ENCODE results near the gene FOXJ3. TPM values are rescaled to one million over a fixed set of nuclear protein-coding genes. Genes with fewer than 3 reads are reported as not detected.

Gene FOXJ3
- total RNA-seq, 1 experiment from 2014 or later = 55.3 TPM

GRCh38 chr1:42168763-42169162, 166.3 kb downstream of the FOXJ3 start:
- ATAC-seq (no peak), DNase-seq (ENCODE audit: low read depth, low spot score) (no peak)
- intact Hi-C loops (cut with micrococcal nuclease; ENCODE audit: unreplicated experiment) = no loop called here
- ChIA-PET CTCF (no interaction called here), POLR2A (no interaction called here)
- in situ Hi-C loops (cut with HindIII; ENCODE audit: low pct_unique_long_range_greater_than_20kb, low sequenced_read_pairs) = no loop called here
- BruUV-seq (replicated peaks) = no TSS peak
- H3K4me1 ChIP-seq (ENCODE audit: control insufficient read depth, insufficient read depth, low read length) = no peaks in the 10 kb centered on the region; the same call in 1 of the 2 replicates
- no peaks in the 10 kb centered on the region for H3K27me3 ChIP-seq (ENCODE audit: control insufficient read depth, insufficient read depth, low read length)
- H3K9me3 ChIP-seq (ENCODE audit: control insufficient read depth, insufficient read depth, low read depth, low read length) = no peaks in the 10 kb centered on the region
- no peaks in the 10 kb centered on the region; the same call in 1 of the 2 replicates for H3K36me3 ChIP-seq (ENCODE audit: control insufficient read depth, insufficient read depth, low read length)
- no peak overlapping the region for H3K4me3 ChIP-seq (ENCODE audit: low read depth in 2 of 2, low read length in 2 of 2)
- TF ChIP-seq POLR2AphosphoS5 (IDR thresholded peaks at IDR 0.05; ENCODE audit: low read depth, low read length) (no peak), SIN3A (IDR thresholded peaks at IDR 0.05; ENCODE audit: borderline replicate concordance, insufficient read depth, low read depth, low read length) (no peak), REST (IDR thresholded peaks at IDR 0.05; ENCODE audit: insufficient read depth in 1 of 2, low read depth in 2 of 2, low read length in 1 of 2) (no peak), TCF7L2 (IDR thresholded peaks at IDR 0.05; ENCODE audit: low read depth, low read length) (no peak)
- TF ChIP-seq, protein P1, sequence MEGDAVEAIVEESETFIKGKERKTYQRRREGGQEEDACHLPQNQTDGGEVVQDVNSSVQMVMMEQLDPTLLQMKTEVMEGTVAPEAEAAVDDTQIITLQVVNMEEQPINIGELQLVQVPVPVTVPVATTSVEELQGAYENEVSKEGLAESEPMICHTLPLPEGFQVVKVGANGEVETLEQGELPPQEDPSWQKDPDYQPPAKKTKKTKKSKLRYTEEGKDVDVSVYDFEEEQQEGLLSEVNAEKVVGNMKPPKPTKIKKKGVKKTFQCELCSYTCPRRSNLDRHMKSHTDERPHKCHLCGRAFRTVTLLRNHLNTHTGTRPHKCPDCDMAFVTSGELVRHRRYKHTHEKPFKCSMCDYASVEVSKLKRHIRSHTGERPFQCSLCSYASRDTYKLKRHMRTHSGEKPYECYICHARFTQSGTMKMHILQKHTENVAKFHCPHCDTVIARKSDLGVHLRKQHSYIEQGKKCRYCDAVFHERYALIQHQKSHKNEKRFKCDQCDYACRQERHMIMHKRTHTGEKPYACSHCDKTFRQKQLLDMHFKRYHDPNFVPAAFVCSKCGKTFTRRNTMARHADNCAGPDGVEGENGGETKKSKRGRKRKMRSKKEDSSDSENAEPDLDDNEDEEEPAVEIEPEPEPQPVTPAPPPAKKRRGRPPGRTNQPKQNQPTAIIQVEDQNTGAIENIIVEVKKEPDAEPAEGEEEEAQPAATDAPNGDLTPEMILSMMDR (IDR thresholded peaks at IDR 0.05) = no peak
- H3K27ac ChIP-seq (ENCODE audit: low read length) = no peak overlapping the region

DNA sequence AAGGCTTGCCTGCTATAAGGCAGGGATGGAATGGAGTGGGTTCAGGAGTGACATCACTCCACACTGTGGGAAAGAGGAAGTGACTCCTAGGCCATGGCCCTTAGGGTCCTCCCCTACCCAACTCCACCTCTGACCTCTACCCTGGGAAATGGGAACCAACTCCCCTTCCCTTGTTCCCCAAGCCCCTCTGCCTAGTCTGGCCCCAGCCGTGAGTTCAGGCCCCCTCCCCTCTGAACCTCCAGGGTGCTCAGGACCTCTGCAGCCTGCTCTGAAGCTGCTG, 166.7 kb downstream of the FOXJ3 start:
- intact Hi-C loops (cut with micrococcal nuclease; ENCODE audit: unreplicated experiment) (no loop called here), in situ Hi-C loops (cut with HindIII; ENCODE audit: low pct_unique_long_range_greater_than_20kb, low sequenced_read_pairs) (no loop called here)
- no peaks in the 10 kb centered on the region; the same call in 1 of the 2 replicates for H3K36me3 ChIP-seq (ENCODE audit: control insufficient read depth, insufficient read depth, low read length)
- no peak for TF ChIP-seq POLR2AphosphoS5 (IDR thresholded peaks at IDR 0.05; ENCODE audit: low read depth, low read length)
- no peak for TF ChIP-seq SIN3A (IDR thresholded peaks at IDR 0.05; ENCODE audit: borderline replicate concordance, insufficient read depth, low read depth, low read length)
- no TSS peak for BruUV-seq (replicated peaks)
- ChIA-PET CTCF (no interaction called here), POLR2A (no interaction called here)
- ATAC-seq = no peak
- no peaks in the 10 kb centered on the region for H3K9me3 ChIP-seq (ENCODE audit: control insufficient read depth, insufficient read depth, low read depth, low read length)
- H3K27me3 ChIP-seq (ENCODE audit: control insufficient read depth, insufficient read depth, low read length) = no peaks in the 10 kb centered on the region
- no peak overlapping the region for H3K4me3 ChIP-seq (ENCODE audit: low read depth in 2 of 2, low read length in 2 of 2)
- no peaks in the 10 kb centered on the region; the same call in 1 of the 2 replicates for H3K4me1 ChIP-seq (ENCODE audit: control insufficient read depth, insufficient read depth, low read length)
- H3K27ac ChIP-seq (ENCODE audit: low read length) = no peak overlapping the region
- DNase-seq (ENCODE audit: low read depth, low spot score) = no peak

DNA sequence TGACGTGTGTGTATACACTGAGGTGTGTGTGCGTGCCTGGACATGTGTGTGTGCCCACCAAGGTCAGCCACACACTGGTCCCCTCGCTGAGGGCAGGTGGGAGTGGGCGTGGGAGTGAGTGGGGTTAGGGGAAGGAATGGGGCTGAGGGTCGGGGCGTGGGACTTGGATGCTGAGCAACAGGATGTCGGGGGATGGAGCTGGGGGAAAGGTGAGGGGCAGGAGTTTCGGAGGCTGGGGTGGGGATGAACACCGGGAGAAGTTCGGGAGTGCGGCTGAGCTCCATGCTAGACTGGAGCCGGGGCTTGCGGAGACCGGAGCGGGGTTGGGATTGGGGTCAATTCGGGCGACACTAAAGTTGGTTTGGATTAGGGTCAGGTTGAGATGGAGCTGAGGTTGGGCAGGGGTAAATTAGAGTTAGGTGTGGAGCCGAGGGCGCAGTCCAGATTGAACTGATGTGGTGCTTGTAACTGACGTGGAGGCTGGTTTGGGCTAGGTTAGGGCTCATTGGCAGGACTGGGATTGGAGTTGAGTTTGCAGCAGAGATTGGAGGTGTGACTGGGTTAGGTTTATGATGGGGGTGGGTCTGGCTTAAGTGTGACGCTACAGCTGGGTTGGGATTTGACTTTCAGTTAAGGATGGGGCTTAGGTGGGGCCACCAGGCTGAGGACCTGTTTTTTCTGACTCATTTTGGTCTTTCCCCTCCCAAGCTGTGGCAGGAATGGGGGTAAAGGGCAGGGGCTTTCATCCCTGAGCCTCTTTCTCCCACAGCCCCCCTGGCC, 167.2 kb downstream of the FOXJ3 start:
- H3K4me3 ChIP-seq (ENCODE audit: low read depth in 2 of 2, low read length in 2 of 2) = no peak overlapping the region
- DNase-seq (ENCODE audit: low read depth, low spot score) (no peak), ATAC-seq (peak; percentile 43)
- no peaks in the 10 kb centered on the region for H3K9me3 ChIP-seq (ENCODE audit: control insufficient read depth, insufficient read depth, low read depth, low read length)
- no peaks in the 10 kb centered on the region for H3K27me3 ChIP-seq (ENCODE audit: control insufficient read depth, insufficient read depth, low read length)
- H3K27ac ChIP-seq (ENCODE audit: low read length) = no peak overlapping the region
- no peaks in the 10 kb centered on the region for H3K36me3 ChIP-seq (ENCODE audit: control insufficient read depth, insufficient read depth, low read length)
- TF ChIP-seq TCF7L2 (IDR thresholded peaks at IDR 0.05; ENCODE audit: low read depth, low read length) = no peak
- no peak for TF ChIP-seq SIN3A (IDR thresholded peaks at IDR 0.05; ENCODE audit: borderline replicate concordance, insufficient read depth, low read depth, low read length)
- TF ChIP-seq, protein P1 (IDR thresholded peaks at IDR 0.05) = no peak
- TF ChIP-seq POLR2AphosphoS5 (IDR thresholded peaks at IDR 0.05; ENCODE audit: low read depth, low read length) = no peak
- TF ChIP-seq REST (IDR thresholded peaks at IDR 0.05; ENCODE audit: insufficient read depth in 1 of 2, low read depth in 2 of 2, low read length in 1 of 2) = no peak
- in situ Hi-C loops (cut with HindIII; ENCODE audit: low pct_unique_long_range_greater_than_20kb, low sequenced_read_pairs) (no loop called here), intact Hi-C loops (cut with micrococcal nuclease; ENCODE audit: unreplicated experiment) (no loop called here)
- POLR2A ChIA-PET = no interaction called here
- no peaks in the 10 kb centered on the region for H3K4me1 ChIP-seq (ENCODE audit: control insufficient read depth, insufficient read depth, low read length)
- BruUV-seq (replicated peaks) = no TSS peak
- CTCF ChIA-PET = no interaction called here
